Gastrocnemius medialis (tissue), 4 donors: ENCODE data around the gene C19orf73. TPM values are rescaled to one million over a fixed set of nuclear protein-coding genes. Genes with fewer than 3 reads are reported as not detected.
"Not testable (repeated sequence)": the region's sequence is repeated elsewhere in the genome, so short reads cannot be mapped to it uniquely, and the experiment has no call there.

Experiments used
- ATAC-seq, 2 donors: fragments of 150-250 bp; one replicate each; pipeline ENCODE4 v1.9.1; 2016
- DNase-seq, 2 donors: peaks; one replicate each; pipeline ENCODE4 v3.0.0-alpha.2; 2019
- H3K27ac ChIP-seq, 4 donors: fragments of 200-600 bp; sonication (generic); 1 replicate in 1 of 4; 2 replicates in 3 of 4; pipeline ENCODE4 v1.5.1; 2016 to 2018; ENCODE audit warnings: mild to moderate bottlenecking in 2 of 4, moderate library complexity in 1 of 4
- H3K27me3 ChIP-seq, 3 donors: fragments of 200-600 bp; sonication (generic) in 2 of 3; 1 replicate in 1 of 3; 2 replicates in 2 of 3; pipeline versions ENCODE4 v1.5.1 to v1.6.0; 2016 to 2019; ENCODE audit warnings: mild to moderate bottlenecking in 1 of 3, moderate library complexity in 1 of 3
- H3K36me3 ChIP-seq, 2 donors: fragments of 200-600 bp; sonication (generic) in 1 of 2; one replicate each; pipeline ENCODE4 v1.5.1; 2017 to 2018
- H3K4me1 ChIP-seq, 2 donors: fragments of 200-600 bp; sonication (generic) in 1 of 2; one replicate each; pipeline ENCODE4 v1.5.1; 2016 to 2017; ENCODE audit warnings: mild to moderate bottlenecking in 2 of 2
- H3K4me3 ChIP-seq, 4 donors: fragments of 200-600 bp; sonication (generic) in 3 of 4; 1 replicate in 1 of 4; 2 replicates in 3 of 4; pipeline ENCODE4 v1.5.1; 2016 to 2019; ENCODE audit warnings: mild to moderate bottlenecking in 2 of 4
- H3K9me3 ChIP-seq, 3 donors: fragments of 200-600 bp; sonication (generic) in 2 of 3; 1 replicate in 1 of 3; 2 replicates in 2 of 3; pipeline ENCODE4 v1.5.1; 2016 to 2019
- POLR2A ChIP-seq, 2 donors: fragments of 450-650 bp; IDR thresholded peaks; one replicate each; pipeline ENCODE4 v1.6.1; 2017; ENCODE audit warnings: antibody characterized with exemption in 2 of 2, mild to moderate bottlenecking in 2 of 2, moderate library complexity in 2 of 2
- in situ Hi-C, 4 donors: fragments of 200-750 bp; cut with MboI; loops; one replicate each; pipeline versions ENCODE4 v1.15.0 to v1.8.0; 2017; ENCODE audit warnings: low sequenced_read_pairs in 4 of 4
- intact Hi-C: fragments of 100-400 bp; cut with DNase I; formaldehyde crosslinking; loops from one replicate; pipeline ENCODE4 v1.15.1; 2023; ENCODE audit warnings: low total_unique reads
- total RNA-seq, 4 donors: library from RNA; depleted of rRNA; stranded (reverse); fragments of >200 nt; gene quantifications; one replicate each; pipeline versions ENCODE4 v1.1.0 to v1.2.3, GENCODE V29; 2016
- TF ChIP-seq, protein P1 (sequence below), 5 experiments: fragments of 450-650 bp in 3 of 5; fragments of 200-600 bp in 2 of 5; sonication (generic) in 2 of 5; IDR thresholded peaks in 4 of 5; conservative IDR thresholded peaks in 1 of 5; 1 replicate in 4 of 5; 2 replicates in 1 of 5; pipeline ENCODE4 v1.5.1; 2016 to 2019; ENCODE audit warnings: antibody characterized with exemption in 5 of 5, mild to moderate bottlenecking in 3 of 5, moderate library complexity in 3 of 5

Gene C19orf73
- total RNA-seq, 4 donors from 2014 or later: 1.3 to 11.7 (median 3.5) TPM

DNA sequence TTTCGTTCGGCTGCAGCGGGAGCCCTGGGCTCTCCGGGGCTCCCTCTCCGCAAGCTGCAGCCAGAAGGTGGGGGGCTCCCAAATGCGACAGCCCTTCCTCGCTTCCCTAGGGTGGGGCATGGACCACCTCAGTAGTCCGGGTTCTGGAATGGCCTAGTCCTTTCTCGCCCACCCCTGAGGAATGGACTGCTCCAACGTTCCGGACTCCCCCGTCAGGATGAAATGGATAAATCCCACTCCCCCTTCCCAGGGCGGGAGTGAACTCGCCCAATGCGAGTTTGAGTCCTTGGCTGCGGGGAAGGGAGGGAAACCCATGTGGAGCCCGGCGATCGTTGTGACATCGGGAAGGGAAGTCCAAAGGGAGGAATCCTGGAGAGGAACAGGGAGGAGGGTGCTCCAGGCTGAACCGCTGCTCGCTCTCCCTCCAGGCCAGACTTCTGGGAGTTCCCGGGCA, 30.7 kb upstream of the C19orf73 start:
- Histone ChIP-seq H3K27me3 (no peaks in the 10 kb centered on the region), H3K9me3 (no peaks in the 10 kb centered on the region), H3K4me3 (peak overlapping the region; percentile 64 to 87 (median 83)), H3K4me1 (peaks cover 29 to 62% of the 10 kb centered on the region in 2 donors), H3K36me3 (no peaks in the 10 kb centered on the region), H3K27ac (peak overlapping the region; percentile 99 to 100 (median 99))
- ATAC-seq (peak; percentile 33 to 42), DNase-seq (peak in 1 of 2 donors; percentile 72)
- in situ Hi-C loops: loop anchor here in 2 of 4 donors (5.0 kb wide), 1 partner anchor 52 kb away; no protein-coding TSS in a partner anchor
- intact Hi-C loops: loop anchor here (2.0 to 5.0 kb wide), 3 partner anchors 31 to 512 kb away; partner anchors contain the start of genes C19orf73, DBP, GYS1 and PPFIA3
- TF ChIP-seq, protein P1, sequence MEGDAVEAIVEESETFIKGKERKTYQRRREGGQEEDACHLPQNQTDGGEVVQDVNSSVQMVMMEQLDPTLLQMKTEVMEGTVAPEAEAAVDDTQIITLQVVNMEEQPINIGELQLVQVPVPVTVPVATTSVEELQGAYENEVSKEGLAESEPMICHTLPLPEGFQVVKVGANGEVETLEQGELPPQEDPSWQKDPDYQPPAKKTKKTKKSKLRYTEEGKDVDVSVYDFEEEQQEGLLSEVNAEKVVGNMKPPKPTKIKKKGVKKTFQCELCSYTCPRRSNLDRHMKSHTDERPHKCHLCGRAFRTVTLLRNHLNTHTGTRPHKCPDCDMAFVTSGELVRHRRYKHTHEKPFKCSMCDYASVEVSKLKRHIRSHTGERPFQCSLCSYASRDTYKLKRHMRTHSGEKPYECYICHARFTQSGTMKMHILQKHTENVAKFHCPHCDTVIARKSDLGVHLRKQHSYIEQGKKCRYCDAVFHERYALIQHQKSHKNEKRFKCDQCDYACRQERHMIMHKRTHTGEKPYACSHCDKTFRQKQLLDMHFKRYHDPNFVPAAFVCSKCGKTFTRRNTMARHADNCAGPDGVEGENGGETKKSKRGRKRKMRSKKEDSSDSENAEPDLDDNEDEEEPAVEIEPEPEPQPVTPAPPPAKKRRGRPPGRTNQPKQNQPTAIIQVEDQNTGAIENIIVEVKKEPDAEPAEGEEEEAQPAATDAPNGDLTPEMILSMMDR (IDR thresholded peaks at IDR 0.05 in 4 of 5, conservative IDR thresholded peaks at IDR 0.05 in 1 of 5): no peak
- no peak for TF ChIP-seq POLR2A (IDR thresholded peaks at IDR 0.05)

DNA sequence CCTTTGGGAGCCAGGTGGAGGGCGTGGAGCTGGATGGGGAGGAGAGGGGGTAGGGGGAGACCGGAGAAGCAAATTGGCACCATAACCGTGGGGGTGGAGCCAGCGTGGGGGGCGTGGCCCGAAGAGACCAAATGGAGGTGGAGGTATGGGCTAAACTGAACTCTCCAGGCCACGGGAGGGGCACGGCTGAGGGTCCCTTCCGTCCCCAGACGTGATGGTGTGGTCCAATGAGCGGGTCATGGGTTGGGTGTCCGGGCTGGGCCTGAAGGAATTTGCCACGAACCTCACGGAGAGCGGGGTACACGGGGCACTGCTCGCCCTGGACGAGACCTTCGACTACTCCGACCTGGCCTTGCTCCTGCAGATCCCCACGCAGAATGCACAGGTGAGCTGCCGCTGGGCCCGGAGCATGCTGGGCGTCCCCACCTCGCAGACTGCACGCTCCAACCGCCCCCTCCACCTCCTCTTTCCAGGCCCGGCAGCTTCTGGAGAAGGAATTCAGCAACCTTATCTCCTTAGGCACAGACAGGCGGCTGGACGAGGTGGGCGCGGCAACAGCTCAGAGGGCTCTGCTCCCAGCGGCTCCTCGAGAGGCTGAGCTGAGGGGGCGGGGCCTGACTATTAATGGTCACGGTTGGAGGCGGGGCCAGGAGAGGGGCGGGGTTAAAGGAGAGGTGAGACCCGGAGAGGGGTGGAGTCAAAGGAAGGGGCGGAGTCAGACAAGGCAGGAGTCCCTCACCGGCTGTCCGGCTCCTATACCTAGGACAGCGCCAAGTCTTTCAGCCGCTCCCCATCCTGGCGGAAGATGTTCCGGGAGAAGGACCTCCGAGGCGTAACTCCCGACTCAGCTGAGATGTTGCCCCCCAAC, 30.1 kb upstream of the C19orf73 start:
- in situ Hi-C loops: loop anchor here in 2 of 4 donors (5.0 kb wide), 1 partner anchor 52 kb away; no protein-coding TSS in a partner anchor
- Histone ChIP-seq H3K27ac (peak overlapping the region; percentile 99 to 100 (median 99)), H3K9me3 (no peaks in the 10 kb centered on the region), H3K4me3 (peak overlapping the region; percentile 64 to 87 (median 83)), H3K27me3 (no peaks in the 10 kb centered on the region), H3K4me1 (peaks cover 29 to 60% of the 10 kb centered on the region in 2 donors), H3K36me3 (no peaks in the 10 kb centered on the region)
- DNase-seq (peak; percentile 96 to 98), ATAC-seq (peak; percentile 68 to 70)
- peak; percentile 64 to 79 for TF ChIP-seq POLR2A (IDR thresholded peaks at IDR 0.05)
- TF ChIP-seq, protein P1 (IDR thresholded peaks at IDR 0.05 in 4 of 5, conservative IDR thresholded peaks at IDR 0.05 in 1 of 5): no peak
- intact Hi-C loops: no loop called here

DNA sequence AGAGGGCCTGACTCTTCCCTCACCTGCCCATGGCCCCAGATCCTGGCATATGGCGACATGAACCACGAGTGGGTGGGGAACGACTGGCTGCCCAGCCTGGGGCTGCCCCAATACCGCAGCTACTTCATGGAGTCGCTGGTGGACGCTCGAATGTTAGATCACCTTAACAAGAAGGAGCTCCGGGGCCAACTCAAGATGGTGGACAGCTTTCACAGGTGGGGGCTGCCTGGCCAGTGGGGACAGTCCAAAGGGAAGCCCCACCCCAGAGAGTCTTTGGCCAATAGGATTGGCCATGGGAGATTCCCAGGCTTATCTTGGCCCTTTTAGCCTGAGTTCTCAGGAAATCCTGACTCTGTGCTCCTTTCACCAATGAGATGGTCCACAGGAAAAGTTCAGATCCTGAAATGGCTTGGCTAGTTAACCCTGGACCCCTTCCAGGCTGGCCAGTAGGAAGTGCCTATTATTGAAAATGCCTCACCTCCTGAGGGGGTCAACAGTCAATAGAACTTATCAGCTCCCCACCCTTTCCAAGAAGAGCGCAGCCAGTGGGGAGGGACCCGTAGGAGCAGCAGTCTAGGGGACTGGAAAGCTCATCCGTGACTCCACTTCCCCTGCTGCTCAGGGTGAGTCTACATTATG, 29.2 kb upstream of the C19orf73 start:
- intact Hi-C loops: no loop called here
- no peak for ATAC-seq
- peaks cover 24 to 54% of the 10 kb centered on the region in 2 donors for H3K4me1 ChIP-seq

DNA sequence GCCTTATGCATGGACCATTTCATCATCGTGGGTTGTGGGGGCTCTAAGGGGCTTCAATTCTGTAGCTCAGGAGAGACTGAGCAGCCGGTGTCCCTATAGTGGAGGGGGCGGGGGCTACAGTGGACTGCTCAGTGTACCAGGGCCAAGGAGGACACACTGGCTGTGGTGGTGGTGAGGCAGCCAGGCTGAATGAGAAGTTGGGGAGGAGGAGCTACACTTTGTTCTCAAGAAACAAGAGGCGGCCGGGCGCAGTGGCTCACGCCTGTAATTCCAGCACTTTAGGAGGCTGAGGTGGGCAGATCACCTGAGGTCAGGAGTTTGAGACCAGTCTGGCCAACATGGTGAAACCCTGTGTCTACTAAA, 27.4 kb upstream of the C19orf73 start:
- not testable (repeated sequence) for ATAC-seq, H3K4me3 ChIP-seq, H3K27me3 ChIP-seq, H3K36me3 ChIP-seq, DNase-seq, H3K9me3 ChIP-seq
- peaks cover 24 to 50% of the 10 kb centered on the region in 2 donors for H3K4me1 ChIP-seq
- H3K27ac ChIP-seq: peak overlapping the region in 1 of 4 donors; percentile 4
- in situ Hi-C loops: loop anchor here in 2 of 4 donors (5.0 kb wide), 1 partner anchor 49 kb away; no protein-coding TSS in a partner anchor
- intact Hi-C loops: loop anchor here (1.0 kb wide), 1 partner anchor 48 kb away; no protein-coding TSS in a partner anchor

More for the DNA sequence above, 29.2 kb upstream of the C19orf73 start:
- in situ Hi-C loops: loop anchor here in 2 of 4 donors (5.0 kb wide), 1 partner anchor 51 kb away; no protein-coding TSS in a partner anchor
- TF ChIP-seq, protein P1 (IDR thresholded peaks at IDR 0.05 in 4 of 5, conservative IDR thresholded peaks at IDR 0.05 in 1 of 5): no peak
- no peak for TF ChIP-seq POLR2A (IDR thresholded peaks at IDR 0.05)
- H3K27ac ChIP-seq: peak overlapping the region; percentile 99 to 100 (median 99)
- no peaks in the 10 kb centered on the region for H3K9me3 ChIP-seq
- H3K36me3 ChIP-seq: no peaks in the 10 kb centered on the region
- no peaks in the 10 kb centered on the region for H3K27me3 ChIP-seq
- peak overlapping the region; percentile 64 to 87 (median 83) for H3K4me3 ChIP-seq
- no peak for DNase-seq
